HG03103 (cell line): Measurements from ENCODE around the gene SLC2A5.
"Not testable (repeated sequence)": the region's sequence is repeated elsewhere in the genome, so short reads cannot be mapped to it uniquely, and the experiment has no call there.

Source experiments
- ATAC-seq: cut with Tn5 transposase; IDR thresholded peaks from one replicate; pipeline ENCODE4 v1.9.1; 2021; ENCODE audit warnings: low read depth; ENCODE audit not compliant: unreplicated experiment

The SLC2A5 gene

DNA sequence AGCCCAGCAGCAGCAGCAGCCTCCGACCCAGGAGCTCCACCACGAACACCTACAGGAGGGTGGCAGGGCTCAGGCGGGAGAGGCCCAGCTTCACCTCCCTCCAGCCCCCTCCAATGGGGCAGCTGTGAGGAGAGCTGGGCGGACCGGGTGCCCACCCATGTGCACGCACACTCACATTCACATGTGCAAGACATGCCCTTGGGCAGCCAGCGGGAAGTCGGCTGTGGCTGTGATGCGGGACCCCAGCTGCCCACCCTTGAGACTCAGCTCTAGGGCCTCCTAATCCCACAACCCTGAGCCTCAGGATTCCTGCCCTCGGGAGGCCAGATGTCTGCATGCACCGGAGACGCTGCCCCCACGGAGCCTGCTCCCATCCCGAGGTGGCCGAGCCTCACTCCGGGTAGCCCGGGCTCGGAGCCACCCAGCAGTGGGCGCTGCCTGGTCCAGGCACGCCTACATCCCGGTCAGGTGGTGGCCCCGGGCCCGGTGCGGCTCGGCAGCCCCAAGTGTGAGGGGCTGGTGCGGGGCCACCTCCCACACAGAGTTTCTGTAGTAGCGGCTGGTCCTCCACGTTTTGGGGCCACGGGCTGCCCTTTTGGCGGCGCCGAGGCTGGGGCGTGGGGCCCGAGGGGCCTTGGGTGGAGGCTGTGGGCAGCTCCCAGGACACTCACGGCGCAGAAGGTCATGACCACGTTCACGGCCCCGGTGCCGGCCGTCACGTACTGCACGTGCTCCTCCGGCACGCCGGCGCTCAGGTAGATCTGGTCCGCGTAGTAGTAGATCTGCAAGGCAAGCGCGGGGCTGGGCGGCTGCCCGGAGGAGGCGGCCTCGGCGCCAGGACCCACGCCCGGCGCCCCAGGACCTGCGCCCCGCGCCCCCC, 30.3 kb downstream of the SLC2A5 start:
- no peak for ATAC-seq

DNA sequence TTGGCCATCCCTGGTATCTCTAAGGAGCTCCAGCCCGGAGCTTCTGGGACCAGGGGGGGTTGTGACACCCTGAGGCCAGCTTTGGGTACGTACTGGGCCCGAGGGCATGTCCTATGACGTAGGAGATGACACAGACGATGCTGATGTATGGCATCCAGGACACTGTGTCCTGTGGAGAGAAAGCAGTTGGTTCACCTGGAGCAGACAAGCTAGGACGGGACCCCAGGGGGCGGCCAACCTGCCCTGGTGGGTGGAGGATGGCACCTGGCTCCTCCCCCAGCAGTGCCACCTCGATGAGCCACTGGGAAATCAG, 31.1 kb downstream of the SLC2A5 start:
- ATAC-seq = no peak

DNA sequence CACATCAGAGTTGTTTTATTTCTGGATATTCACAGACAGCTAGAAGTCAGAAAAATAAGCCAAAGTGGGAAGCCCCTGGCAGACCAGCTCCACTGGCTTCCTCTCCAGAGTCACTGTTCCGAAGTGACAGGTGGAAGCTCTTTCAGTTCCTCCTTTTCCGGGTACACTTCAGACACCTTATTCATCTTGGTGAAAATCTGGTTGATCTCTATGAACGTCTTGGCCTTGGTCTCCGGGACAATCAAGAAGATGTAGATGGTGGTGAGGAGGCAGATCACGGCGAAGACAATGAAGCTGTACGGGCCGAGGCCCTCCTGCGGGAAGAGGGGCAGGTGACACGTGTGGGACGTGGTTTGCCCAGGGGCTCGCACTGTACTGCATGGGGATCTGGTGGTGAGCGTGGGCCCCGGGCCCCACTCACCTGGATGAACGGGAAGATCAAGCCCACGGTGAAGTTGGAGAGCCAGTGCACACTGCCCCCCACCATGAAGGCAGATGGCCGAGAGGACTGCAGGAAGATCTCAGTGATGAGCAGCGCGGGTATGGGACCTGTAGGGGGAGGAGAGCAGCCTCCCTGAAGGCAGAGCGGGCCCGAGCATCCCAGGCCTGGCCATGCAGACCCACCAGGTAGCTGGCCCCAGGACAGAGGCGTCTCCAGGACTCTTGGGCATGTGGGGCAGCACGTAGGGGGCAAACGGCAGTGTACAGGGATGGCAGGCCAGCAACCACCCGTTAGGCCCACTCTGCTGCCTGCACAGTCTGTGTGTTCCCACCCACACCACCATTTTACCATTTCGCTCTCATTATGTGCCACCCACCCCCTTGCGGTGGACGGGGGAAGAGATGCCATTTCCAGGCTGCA, 31.7 kb downstream of the SLC2A5 start:
- ATAC-seq = no peak

DNA sequence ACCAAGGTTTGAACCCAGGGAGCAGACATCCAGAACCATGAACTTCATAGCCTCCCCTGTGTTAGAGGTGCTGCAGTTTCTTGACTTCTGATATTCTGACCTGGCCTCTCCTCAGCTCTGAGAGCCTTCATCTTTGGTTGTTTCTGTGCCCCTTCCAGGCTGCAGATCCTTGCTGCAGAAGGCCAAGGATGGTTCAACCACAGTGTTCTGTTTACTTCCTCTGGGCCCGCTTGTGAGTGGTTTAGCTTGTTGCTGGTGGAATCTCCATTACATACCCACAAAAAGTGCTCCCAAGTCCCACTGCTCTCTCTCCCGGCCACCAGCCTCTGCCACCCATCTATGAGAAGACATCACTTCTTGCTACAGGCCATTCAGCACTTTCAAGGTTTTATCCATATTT, 34.2 kb downstream of the SLC2A5 start:
- ATAC-seq = no peak

DNA sequence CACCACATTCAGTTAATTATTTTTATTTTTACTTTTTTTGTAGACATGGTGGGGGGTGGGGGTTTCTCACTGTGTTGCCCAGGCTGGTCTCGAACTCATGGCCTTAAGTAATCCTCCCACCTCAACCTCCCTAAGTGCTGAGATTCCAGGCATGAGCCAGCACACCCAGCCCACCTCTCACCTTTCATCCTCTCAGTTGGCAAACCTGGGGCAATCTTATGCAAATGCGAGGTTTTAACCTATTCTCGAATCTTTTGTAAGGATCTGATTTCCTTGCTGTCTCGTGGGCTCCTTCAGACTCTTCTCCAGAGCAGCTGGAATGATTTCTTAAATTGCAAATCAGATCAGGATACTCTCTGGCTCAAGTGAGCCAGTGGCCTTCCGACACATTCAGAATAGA, 36.1 kb downstream of the SLC2A5 start:
- ATAC-seq = no peak

DNA sequence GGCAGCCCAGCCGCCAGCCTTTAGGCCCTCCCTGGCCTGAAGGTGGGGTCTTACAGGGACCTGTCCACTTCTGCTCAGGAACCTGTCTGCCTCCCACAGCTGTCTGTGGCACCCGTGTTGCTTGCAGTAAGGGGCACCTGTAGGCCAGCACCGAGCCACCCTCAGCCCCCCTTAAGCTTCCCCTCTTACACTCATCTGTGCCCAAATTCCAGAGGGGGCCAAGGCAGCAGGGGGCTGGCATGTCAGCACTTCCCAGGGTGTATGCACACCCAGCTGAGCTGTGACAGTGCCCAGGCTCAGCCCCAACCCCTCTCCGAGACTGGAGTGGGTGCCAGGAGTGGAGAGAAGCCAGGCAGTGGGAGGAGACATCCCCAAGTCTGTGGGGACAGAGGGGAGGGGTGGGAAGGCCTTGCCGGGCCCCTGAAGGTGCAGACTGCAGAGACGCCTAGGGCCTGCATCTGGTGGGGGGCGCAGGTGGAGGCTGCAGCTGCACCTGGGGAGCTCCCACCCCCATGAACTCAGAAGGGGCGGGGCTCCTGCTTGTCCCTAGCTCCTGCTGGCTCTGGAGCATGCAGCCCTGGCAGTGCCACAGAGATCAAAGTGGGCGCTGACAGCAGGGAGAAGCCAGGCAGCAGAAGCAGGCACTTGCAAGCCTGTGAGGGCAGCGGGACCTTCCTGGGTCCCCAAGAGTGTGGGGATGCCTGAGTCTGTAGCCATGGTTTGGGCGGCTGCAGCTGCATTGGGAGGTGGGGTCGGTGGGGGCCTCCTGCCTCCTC, 37.8 kb downstream of the SLC2A5 start:
- ATAC-seq = no peak

GRCh38 chr1:9031077-9031476, 38.4 kb downstream of the SLC2A5 start:
- ATAC-seq = not testable (repeated sequence)

- no peak for ATAC-seq
These were observed 40.3 kb downstream of the SLC2A5 start for GRCh38 chr1:9028921-9029705.

- ATAC-seq = no peak
These were observed 42.1 kb downstream of the SLC2A5 start for GRCh38 chr1:9027307-9027706.

GRCh38 chr1:9025449-9025848, 44.0 kb downstream of the SLC2A5 start:
- no peak for ATAC-seq

DNA sequence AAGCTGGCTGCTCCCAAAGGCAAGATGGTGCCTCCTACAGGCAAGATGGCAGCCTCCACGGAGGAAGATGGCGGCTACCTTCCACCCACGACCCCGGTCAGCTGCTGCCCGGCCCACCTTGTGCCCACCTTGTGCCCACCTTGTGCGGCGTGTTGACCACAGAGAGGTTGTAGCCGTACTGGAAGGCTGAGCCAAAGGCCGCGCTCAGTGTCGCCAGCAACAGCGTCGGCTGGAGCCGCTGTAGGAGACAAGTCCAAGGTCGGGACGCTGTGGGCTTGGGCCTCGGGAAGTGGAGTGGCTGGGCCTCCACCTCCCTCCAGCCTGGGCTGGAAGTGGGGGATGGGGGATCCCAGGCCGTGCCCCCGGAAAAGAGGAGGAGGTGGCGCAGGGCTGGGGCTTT, 44.6 kb downstream of the SLC2A5 start:
- no peak for ATAC-seq

- no peak for ATAC-seq
These were observed 46.7 kb downstream of the SLC2A5 start for GRCh38 chr1:9022773-9023172.

- ATAC-seq = not testable (repeated sequence)
These were observed 47.3 kb downstream of the SLC2A5 start for GRCh38 chr1:9022026-9022738.

GRCh38 chr1:9020305-9020704, 49.1 kb downstream of the SLC2A5 start:
- ATAC-seq = no peak

GRCh38 chr1:9019896-9020295, 49.5 kb downstream of the SLC2A5 start:
- no peak for ATAC-seq

DNA sequence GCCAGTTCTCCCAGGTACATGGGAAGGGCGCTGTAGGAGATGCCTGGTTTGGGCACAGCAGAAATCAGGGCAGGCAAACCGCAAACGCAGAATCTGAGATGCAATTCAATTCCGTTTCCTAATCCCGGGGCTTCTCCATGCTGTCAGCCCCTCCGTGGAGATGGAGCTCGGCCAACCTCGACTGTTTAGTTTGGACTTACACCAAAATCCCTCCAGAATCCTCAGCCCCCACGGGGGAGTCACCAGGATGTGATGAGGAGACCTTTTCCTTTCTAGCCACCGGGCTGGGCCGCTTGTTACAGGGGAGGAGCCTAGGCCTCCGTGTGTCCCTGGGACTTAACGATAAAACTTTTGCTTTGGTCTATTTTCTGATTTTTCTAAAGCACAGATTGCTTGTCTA, 51.1 kb downstream of the SLC2A5 start:
- ATAC-seq = no peak

- ATAC-seq = no peak
These were observed 53.0 kb downstream of the SLC2A5 start for GRCh38 chr1:9016455-9016854.

- ATAC-seq = no peak
These were observed 54.7 kb downstream of the SLC2A5 start for GRCh38 chr1:9014475-9015375.

DNA sequence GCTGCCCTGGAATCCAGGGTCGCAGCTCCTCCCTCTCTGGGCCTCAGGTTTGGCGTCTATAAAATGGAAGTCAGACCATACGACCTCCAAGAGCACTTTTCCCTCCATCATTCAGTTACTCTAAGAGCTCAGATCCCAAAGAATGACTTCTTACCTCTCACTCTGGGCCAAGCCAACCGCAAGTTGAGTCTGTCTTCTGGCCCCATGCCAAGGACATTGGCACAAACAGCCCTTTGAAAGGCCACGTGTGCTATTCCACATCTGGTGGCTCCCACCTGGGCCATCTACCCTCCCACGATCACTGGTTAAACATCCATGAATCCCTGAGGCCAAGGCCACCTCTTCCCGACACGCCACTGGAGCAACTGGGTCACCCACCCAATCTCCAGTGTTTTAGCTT, 55.6 kb downstream of the SLC2A5 start:
- ATAC-seq = no peak
